Measurements from ENCODE around the gene NID1.

DNA sequence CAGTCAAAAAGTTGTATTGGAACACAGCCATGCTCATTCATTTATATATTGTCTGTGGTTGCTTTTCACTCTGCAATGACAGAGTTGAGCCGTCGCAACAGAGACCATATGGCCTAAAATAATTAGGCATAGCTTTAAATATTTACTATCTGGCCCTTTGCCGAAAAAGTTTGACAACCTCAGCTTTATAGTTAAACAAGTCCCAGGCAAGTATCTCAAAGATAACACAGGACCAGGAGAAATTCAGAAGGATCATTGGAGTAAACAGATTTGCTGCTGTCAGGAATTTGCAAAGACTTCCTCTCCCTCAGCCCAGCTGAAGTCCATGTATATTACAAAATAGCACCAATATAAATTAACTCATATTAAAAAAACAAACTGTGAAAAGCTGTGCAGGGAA, 34.4 kb downstream of the NID1 start:
- TF ChIP-seq CTCF (IDR thresholded peaks at IDR 0.05) (no peak), POLR2A (IDR thresholded peaks at IDR 0.05) (no peak)

All from thyroid gland (tissue), 4 donors.